Measurements from ENCODE around the gene PRDM2.

PRDM2 gene

DNA sequence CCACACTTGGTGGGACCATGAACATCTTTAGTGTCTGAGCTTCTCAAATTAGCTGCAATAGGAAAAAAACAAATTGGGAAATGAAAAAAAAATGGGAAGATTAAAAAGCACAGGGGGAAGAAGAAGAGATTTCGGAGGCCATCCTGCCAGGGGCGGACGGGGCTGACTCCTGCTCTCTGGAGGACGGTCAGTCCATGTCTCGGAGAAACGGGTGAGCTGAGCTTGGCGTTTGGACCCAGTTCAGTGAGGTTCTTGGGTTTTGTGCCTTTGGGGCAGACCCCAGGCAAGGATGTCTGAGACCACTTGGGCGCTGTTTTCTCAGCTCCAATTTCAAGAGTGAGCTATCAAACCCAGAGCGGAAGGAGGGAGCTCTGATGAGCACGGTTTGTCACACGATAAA lies 123.9 kb downstream of the PRDM2 start:
- TF ChIP-seq ZNF274 (IDR thresholded peaks at IDR 0.05; ENCODE audit: low read depth, low read length) = no peak
- no peak overlapping the region for H3K4me3 ChIP-seq (ENCODE audit: low read length)

DNA sequence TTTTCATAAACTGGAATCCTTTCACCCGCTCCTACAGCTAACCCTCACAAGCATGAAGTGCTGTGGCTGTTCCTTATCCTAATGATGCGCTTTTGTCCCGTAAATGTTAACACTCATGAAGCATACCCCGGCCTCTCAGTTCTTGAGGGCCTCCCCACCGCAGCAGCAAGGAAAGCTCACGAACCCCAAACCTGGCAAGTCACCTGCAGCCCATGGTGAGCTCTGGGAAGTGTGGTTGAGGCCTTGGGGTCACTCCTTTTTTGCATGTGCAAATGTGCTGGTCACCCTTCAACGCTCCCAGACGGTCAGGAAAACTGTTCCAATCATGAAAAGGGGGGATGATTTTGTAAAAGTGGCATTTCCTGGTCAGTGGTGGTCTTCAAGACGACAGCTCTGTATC lies 124.6 kb downstream of the PRDM2 start:
- TF ChIP-seq ZNF274 (IDR thresholded peaks at IDR 0.05; ENCODE audit: low read depth, low read length) = no peak
- no peak overlapping the region for H3K4me3 ChIP-seq (ENCODE audit: low read length)

DNA sequence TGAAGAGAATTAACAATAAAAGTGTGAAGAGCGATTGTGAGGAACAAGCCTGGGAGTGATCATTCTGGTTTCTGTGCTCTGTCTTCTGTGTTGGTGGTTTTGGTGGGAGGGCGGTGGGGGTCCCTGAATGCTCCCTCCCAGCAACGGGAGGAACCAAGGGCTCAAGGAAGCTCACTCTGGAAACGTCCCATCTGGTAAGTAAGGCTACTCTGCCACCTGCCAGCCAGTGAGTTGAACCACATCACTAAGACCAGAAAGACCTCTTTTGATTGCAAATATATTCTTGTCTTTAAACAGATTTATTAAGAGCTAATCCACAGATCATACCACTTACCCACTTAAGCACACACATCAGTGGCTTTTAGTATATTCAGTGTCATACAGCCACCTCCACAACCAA lies 125.0 kb downstream of the PRDM2 start:
- TF ChIP-seq ZNF274 (IDR thresholded peaks at IDR 0.05; ENCODE audit: low read depth, low read length) = no peak

DNA sequence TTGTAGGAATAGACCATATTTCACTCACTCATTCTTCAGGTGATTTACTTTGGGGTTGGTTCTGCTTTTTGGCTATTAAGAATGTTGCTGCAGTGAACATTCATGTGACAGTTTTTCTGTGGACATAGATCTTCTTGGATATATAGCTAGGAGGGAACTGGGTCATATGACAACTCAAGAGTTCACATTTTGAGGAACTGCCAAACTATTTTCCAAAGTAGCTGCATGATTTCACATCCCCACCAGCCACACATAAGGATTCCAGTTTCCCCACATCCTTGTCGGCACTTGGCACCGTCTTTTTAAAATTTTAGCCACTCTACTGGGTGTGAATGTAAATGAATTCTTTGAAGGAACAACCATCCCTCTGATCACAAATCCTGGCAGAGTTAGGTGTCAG lies 126.0 kb downstream of the PRDM2 start:
- no peak for TF ChIP-seq ZNF274 (IDR thresholded peaks at IDR 0.05; ENCODE audit: low read depth, low read length)
- H3K4me3 ChIP-seq (ENCODE audit: low read length) = no peak overlapping the region

More for the DNA sequence above, 125.0 kb downstream of the PRDM2 start:
- H3K4me3 ChIP-seq (ENCODE audit: low read length) = no peak overlapping the region

DNA sequence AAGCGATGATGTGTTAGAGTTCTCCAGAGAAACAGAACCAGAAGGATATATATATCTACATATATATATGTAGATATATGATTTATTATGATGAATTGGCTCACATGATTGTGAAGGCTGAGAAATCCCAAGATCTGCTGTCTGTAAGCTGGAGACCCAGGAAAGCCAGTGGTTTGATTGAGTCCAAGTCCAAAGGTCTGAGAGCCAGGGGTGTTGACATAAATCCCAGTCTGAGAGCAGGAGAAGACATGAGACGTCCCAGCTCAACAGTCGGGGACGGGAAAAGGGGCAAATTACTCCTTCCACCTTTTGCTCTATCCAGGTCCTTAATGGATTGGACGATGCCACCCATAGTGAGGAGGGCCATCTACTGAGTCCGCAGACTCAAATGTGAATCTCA lies 126.6 kb downstream of the PRDM2 start:
- no peak overlapping the region for H3K4me3 ChIP-seq (ENCODE audit: low read length)
- TF ChIP-seq ZNF274 (IDR thresholded peaks at IDR 0.05; ENCODE audit: low read depth, low read length) = no peak

DNA sequence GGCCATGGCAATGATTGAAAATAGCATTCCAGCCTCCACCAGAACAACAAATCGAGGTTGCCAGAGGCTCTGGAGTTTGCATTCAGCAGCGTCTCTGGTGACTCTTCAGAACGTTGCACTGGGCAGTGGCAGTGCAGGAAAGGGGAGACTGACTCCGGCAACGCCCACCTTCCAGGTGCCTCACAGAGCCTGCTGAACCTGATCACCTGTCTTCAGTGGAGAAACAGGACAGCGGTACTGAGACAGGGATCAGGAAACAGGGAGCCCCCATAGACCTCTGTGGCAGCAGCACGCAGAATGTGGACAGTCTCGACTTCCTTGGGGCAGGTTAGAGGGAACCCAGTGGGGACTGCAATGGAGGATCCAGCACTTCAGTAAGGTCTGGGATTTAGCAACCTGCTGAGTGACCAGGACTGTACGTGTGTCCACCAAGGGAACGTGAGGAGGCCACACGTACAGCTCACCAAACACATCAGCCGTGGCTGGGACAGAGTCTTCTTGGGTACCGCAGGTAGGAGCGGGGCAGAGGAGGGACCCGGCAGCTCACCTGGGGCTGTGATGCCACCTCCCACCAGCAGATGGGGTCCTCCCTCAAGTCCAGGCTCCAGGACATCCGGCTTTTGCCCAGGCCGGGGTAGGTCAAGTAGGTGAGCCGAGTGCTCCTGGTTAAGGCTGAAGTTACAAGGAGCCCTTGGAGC lies 128.6 kb downstream of the PRDM2 start:
- H3K4me3 ChIP-seq (ENCODE audit: low read length) = no peak overlapping the region
- TF ChIP-seq ZNF274 (IDR thresholded peaks at IDR 0.05; ENCODE audit: low read depth, low read length) = no peak

DNA sequence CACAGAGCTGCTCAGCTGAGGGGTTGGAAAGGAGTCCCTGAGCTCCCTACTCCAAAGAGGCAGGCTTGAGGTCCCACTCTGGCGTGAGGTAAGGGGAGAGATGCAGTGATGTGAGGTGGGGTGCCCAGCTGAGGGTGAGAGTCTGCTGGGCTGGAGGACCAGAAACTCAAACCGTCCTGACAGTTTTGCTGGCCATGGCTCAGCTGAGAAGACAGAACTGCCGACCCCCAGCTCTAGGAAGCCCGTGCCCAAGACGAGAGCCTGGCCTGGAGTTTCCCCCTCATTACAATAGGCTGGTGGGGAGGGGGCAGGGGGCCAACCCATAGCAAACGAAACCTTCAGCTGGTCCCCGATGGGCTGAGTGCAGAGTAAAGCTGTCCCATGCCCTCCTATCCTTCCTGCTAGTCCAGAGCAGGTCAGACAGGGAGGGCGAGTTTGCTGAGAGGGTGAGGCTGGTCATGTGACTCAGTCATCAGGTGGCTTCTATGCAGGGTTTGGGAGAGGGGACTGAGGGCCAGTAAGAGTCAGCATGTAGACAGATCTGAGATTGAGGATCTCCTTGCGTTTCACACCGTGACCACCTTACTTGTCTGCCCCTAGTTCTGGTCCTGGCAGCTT lies 129.3 kb downstream of the PRDM2 start:
- no peak overlapping the region for H3K4me3 ChIP-seq (ENCODE audit: low read length)
- no peak for TF ChIP-seq ZNF274 (IDR thresholded peaks at IDR 0.05; ENCODE audit: low read depth, low read length)

DNA sequence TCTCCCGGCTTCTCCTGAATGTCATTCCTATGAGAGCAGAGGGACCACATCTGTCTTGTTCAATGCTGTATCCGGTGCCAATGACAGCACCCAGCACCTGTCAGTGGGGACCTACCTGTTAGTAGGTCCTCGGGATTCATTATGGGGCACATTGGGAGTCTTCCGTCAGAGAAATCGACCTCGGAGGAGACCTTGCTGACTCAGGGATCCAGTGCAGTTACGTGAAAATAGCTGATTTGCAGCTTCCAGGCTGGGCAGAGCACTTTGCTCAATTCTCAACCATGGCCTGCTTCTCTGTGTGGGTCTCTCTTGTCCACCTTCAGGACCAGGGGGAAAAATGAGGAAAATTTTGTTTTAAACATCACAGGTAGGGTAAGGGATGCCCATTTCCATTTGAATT lies 130.2 kb downstream of the PRDM2 start:
- no peak overlapping the region for H3K4me3 ChIP-seq (ENCODE audit: low read length)
- no peak for TF ChIP-seq ZNF274 (IDR thresholded peaks at IDR 0.05; ENCODE audit: low read depth, low read length)

DNA sequence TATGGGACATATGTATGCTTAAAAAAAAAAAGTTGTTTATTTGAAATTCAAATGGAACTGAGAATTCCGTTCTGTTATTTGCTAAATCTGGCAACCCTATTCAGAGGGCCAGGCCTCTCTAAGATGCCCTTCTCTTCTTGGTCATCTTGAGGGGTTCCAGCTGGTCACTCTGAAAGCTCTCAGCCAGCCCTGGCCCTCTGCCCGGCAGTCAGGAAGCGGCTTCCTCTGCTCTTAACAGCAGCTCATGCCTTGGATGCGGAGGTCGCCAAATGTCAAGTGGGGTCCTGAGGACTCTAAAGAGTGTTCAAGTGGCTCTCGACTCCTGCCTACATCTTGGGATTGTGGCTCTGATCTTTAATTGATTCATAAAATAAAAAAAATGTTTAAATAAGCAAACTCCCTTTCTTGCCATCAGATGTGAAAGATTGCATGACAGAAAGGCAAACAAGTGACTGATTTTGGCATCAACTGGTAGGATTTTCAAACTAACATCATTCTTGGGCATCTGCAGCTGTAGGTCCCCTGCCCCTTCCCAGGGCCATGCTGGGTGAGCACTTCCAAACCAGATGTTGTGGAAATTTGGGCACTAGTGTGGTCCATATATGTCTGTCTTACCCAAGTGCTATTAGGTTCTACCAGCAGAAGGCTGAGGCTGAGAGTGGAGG lies 130.8 kb downstream of the PRDM2 start:
- no peak for TF ChIP-seq ZNF274 (IDR thresholded peaks at IDR 0.05; ENCODE audit: low read depth, low read length)

DNA sequence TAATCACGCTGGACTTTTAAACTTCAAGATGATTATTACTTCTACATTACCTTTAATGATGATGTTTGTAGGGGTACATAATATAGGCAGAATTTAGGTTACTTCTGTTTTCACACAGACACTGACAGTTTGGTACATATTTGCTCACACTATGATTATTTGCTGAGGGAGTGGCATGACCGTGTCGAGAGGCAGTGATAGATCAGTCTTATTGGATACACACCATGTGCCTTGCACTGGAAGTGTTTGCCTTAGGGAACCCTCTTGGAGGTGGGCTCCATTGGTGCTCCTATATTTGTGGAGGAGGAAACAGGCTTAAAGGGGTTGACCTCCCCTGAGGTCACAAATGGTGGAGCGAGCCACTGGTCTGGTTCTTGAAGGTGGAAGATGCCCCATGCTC lies 132.1 kb downstream of the PRDM2 start:
- TF ChIP-seq ZNF274 (IDR thresholded peaks at IDR 0.05; ENCODE audit: low read depth, low read length) = no peak
- no peak overlapping the region for H3K4me3 ChIP-seq (ENCODE audit: low read length)

More for the DNA sequence above, 130.8 kb downstream of the PRDM2 start:
- no peak overlapping the region for H3K4me3 ChIP-seq (ENCODE audit: low read length)

DNA sequence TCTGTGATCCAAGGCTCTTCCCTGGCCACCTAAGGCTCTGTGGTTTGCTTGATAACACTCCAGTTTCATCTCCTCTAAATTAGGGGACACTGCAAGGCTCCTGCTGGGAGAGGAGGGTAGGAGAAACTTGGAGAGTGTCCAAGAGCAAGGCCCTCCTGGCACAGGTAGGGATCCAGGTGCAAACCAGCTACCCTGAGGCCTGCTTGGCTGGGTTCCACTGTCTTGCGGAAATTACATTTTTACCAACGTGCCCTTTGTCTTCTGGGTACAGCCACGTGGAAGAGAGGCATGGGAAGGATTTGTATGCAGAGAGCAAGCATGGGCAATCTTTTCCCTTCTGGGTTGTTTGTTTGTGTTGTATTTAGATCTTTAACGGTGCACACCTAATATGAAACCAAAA lies 132.5 kb downstream of the PRDM2 start:
- TF ChIP-seq ZNF274 (IDR thresholded peaks at IDR 0.05; ENCODE audit: low read depth, low read length) = no peak

DNA sequence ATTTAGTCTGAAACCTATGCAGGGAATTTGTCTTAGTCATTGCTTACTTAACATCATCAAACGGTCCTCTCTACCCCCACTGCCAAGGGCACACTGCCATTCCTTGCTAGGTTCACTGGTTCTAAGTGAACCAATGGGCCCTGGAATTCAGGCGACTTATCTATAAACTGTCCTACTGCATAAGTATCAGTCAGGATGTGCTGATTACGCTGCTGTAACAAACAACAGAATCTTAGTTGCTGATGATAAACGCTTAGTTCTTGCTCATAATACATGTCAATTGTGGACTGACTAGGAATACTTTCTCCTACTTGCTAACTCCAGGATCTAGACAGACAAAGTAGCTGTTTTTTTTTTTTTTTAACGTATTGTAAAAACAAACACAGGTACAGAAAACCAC lies 136.1 kb downstream of the PRDM2 start:
- H3K4me3 ChIP-seq (ENCODE audit: low read length) = no peak overlapping the region
- no peak for TF ChIP-seq ZNF274 (IDR thresholded peaks at IDR 0.05; ENCODE audit: low read depth, low read length)

More for the DNA sequence above, 132.5 kb downstream of the PRDM2 start:
- H3K4me3 ChIP-seq (ENCODE audit: low read length) = no peak overlapping the region

DNA sequence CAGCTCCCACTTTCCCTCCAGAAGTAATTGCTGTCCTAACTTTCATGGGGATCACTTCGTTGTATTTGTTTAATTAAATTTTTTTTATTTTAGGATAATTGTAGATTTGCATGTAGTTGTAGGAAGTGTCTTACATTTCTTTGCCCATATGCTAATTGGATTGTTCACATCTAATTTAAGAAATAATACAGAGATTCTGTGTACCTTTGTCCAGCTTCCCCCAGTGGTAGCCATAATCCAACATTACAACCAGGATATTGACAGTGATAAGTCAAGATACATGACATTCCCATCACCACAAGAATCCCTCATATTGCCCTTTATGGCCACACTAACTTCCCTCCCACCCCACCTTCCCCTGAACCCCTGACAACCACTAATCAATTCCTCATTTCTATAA lies 136.6 kb downstream of the PRDM2 start:
- H3K4me3 ChIP-seq (ENCODE audit: low read length) = no peak overlapping the region

DNA sequence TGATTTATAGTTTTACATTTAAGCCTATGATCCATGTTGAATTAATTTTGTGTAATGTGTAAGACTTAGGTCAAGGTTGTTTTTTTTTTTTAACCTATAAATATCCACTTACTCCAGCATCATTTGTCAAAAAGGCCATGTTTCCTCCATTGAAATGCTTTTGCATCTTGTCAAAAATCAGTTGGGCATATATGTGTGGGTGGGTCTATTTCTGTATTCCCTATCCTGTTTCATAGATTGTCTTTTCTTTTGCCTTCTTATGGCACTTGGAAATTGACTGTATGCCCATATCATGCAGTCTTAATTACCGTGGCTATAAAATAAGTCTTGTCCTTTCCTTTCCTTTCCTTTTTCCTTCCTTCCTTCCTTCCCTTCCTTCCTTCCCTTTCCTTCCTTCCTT lies 138.2 kb downstream of the PRDM2 start:
- no peak overlapping the region for H3K4me3 ChIP-seq (ENCODE audit: low read length)
- no peak for TF ChIP-seq ZNF274 (IDR thresholded peaks at IDR 0.05; ENCODE audit: low read depth, low read length)

More for the DNA sequence above, 136.6 kb downstream of the PRDM2 start:
- TF ChIP-seq ZNF274 (IDR thresholded peaks at IDR 0.05; ENCODE audit: low read depth, low read length) = no peak

DNA sequence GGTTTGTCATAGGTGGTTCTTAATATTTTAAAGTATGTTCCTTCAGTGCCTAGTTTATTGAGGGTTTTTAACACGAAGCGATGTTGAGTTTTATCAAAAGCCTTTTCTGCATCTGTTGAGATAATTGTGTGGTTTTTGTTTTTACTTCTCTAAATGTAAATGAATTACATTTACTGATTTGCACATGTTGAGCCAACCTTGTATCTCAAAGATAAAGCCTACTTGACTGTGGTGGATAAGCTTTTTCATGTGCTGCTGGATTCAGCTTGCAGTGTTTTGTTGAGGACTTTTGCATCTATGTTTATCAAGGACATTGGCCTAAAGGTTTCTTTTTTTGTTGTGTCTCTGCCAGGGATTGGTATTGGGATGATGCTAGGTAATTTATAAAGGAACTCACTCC lies 142.5 kb downstream of the PRDM2 start:
- H3K4me3 ChIP-seq (ENCODE audit: low read length) = no peak overlapping the region
- TF ChIP-seq ZNF274 (IDR thresholded peaks at IDR 0.05; ENCODE audit: low read depth, low read length) = no peak

All from GM08714 (cell line).